Osteoblast (primary cell): Measurements from ENCODE around the gene MBOAT2. TPM values are rescaled to one million over a fixed set of nuclear protein-coding genes. Genes with fewer than 3 reads are reported as not detected.

Experiments
- DNase-seq: peaks from one replicate; pipeline ENCODE4 v3.0.0; 2011; ENCODE audit warnings: low spot score, mixed read lengths; ENCODE audit not compliant: insufficient read length; ENCODE audit errors: missing footprints
- H2AFZ ChIP-seq: 2 replicates; pipeline ENCODE4 v1.6.0; 2011; ENCODE audit warnings: mild to moderate bottlenecking, low read length
- H3K27ac ChIP-seq: 2 replicates; pipeline ENCODE4 v1.5.1; 2011; ENCODE audit warnings: mild to moderate bottlenecking, low read depth, low read length, moderate library complexity
- H3K27me3 ChIP-seq: 2 replicates; pipeline ENCODE4 v1.6.0; 2012; ENCODE audit warnings: mild to moderate bottlenecking, control low read depth, inconsistent platforms, low read length, moderate library complexity; ENCODE audit not compliant: insufficient read depth
- H3K36me3 ChIP-seq: 2 replicates; pipeline ENCODE4 v1.5.1; 2011; ENCODE audit warnings: mild to moderate bottlenecking, low read length, control low read depth, moderate library complexity; ENCODE audit not compliant: insufficient read depth
- H3K4me1 ChIP-seq: 2 replicates; pipeline ENCODE4 v1.5.1; 2011; ENCODE audit warnings: mild to moderate bottlenecking, low read length, control low read depth, moderate library complexity; ENCODE audit not compliant: insufficient read depth
- H3K4me2 ChIP-seq: 2 replicates; pipeline ENCODE4 v1.6.0; 2011; ENCODE audit warnings: mild to moderate bottlenecking, low read length; ENCODE audit not compliant: insufficient read depth
- H3K4me3 ChIP-seq: fragments of 200-600 bp; sonication (generic); 3 replicates; pipeline ENCODE4 v1.5.1; 2012; ENCODE audit warnings: mild to moderate bottlenecking, low read length, inconsistent platforms; ENCODE audit not compliant: insufficient read depth
- H3K79me2 ChIP-seq: 2 replicates; pipeline ENCODE4 v1.6.0; 2012; ENCODE audit warnings: mild to moderate bottlenecking, low read length, control low read depth, inconsistent platforms; ENCODE audit not compliant: insufficient read depth
- H3K9me3 ChIP-seq: 2 replicates; pipeline ENCODE4 v1.5.1; 2011; ENCODE audit warnings: low read depth, low read length, control low read depth
- H4K20me1 ChIP-seq: 2 replicates; pipeline ENCODE4 v1.6.0; 2012; ENCODE audit warnings: mild to moderate bottlenecking, low read length, control low read depth; ENCODE audit not compliant: insufficient read depth
- CTCF ChIP-seq: IDR thresholded peaks from 2 replicates; pipeline ENCODE4 v1.5.1; 2011; ENCODE audit warnings: mild to moderate bottlenecking, low read depth, low read length, moderate library complexity; ENCODE audit errors: extremely low read depth
- total RNA-seq: library from RNA; depleted of rRNA; stranded (reverse); fragments of >200 nt; gene quantifications from 2 replicates; pipeline ENCODE4 v1.2.3, GENCODE V29; 2012

MBOAT2 gene
- total RNA-seq, 1 donor = 54.3 TPM

- Histone ChIP-seq H3K27me3 (no peaks in the 10 kb centered on the region), H3K9me3 (no peaks in the 10 kb centered on the region), H2AFZ (no peak overlapping the region), H3K4me3 (no peak overlapping the region), H3K4me1 (no peaks in the 10 kb centered on the region), H3K79me2 (no peaks in the 10 kb centered on the region), H3K27ac (no peak overlapping the region), H3K4me2 (no peak overlapping the region), H3K36me3 (peaks cover 3% of the 10 kb centered on the region), H4K20me1 (peaks cover 2% of the 10 kb centered on the region)
- DNase-seq = no peak
- no peak for TF ChIP-seq CTCF
Observed at GRCh38 chr2:8926356-8926755, 77.1 kb downstream of the MBOAT2 start.

GRCh38 chr2:8925411-8925810 is 78.1 kb downstream of the MBOAT2 start:
- no peaks in the 10 kb centered on the region for H3K79me2 ChIP-seq
- H2AFZ ChIP-seq = no peak overlapping the region
- no peaks in the 10 kb centered on the region for H3K27me3 ChIP-seq
- H3K4me3 ChIP-seq = no peak overlapping the region
- peaks cover 2% of the 10 kb centered on the region for H4K20me1 ChIP-seq
- H3K36me3 ChIP-seq = peaks cover 3% of the 10 kb centered on the region
- no peak overlapping the region for H3K27ac ChIP-seq
- H3K4me2 ChIP-seq = no peak overlapping the region
- no peak for DNase-seq
- no peaks in the 10 kb centered on the region for H3K4me1 ChIP-seq
- TF ChIP-seq CTCF = no peak
- H3K9me3 ChIP-seq = no peaks in the 10 kb centered on the region

- H3K36me3 ChIP-seq = peaks cover 3% of the 10 kb centered on the region
Observed at GRCh38 chr2:8923183-8923582, 80.3 kb downstream of the MBOAT2 start.

GRCh38 chr2:8922431-8922830 is 81.1 kb downstream of the MBOAT2 start:
- no peak for TF ChIP-seq CTCF
- peaks cover 3% of the 10 kb centered on the region for H3K36me3 ChIP-seq
- H3K27me3 ChIP-seq = no peaks in the 10 kb centered on the region
- no peak overlapping the region for H2AFZ ChIP-seq
- DNase-seq = no peak
- H3K79me2 ChIP-seq = no peaks in the 10 kb centered on the region
- peaks cover 2% of the 10 kb centered on the region for H4K20me1 ChIP-seq
- no peak overlapping the region for H3K4me3 ChIP-seq
- H3K27ac ChIP-seq = no peak overlapping the region
- no peaks in the 10 kb centered on the region for H3K9me3 ChIP-seq
- no peak overlapping the region for H3K4me2 ChIP-seq
- H3K4me1 ChIP-seq = no peaks in the 10 kb centered on the region

More at GRCh38 chr2:8923183-8923582, 80.3 kb downstream of the MBOAT2 start:
- Histone ChIP-seq H3K4me3 (no peak overlapping the region), H3K4me2 (no peak overlapping the region), H2AFZ (no peak overlapping the region), H3K27ac (no peak overlapping the region), H3K79me2 (no peaks in the 10 kb centered on the region), H3K4me1 (no peaks in the 10 kb centered on the region), H4K20me1 (peaks cover 2% of the 10 kb centered on the region), H3K27me3 (no peaks in the 10 kb centered on the region), H3K9me3 (no peaks in the 10 kb centered on the region)
- DNase-seq = no peak
- no peak for TF ChIP-seq CTCF
